ENCODE data around the gene PAX2.

The PAX2 gene

GRCh38 chr10:100863433-100863832, 118.1 kb downstream of the PAX2 start:
- no peak overlapping the region for H3K4me3 ChIP-seq (ENCODE audit: low read length)
- no peak overlapping the region for H2BK15ac ChIP-seq (replicated peaks; ENCODE audit: low read depth)
- no peak overlapping the region for H3K4me2 ChIP-seq (ENCODE audit: low read length)
- no peak overlapping the region for H3K9ac ChIP-seq (ENCODE audit: low read length)
- H3K27ac ChIP-seq (ENCODE audit: low read depth, low read length): no peak overlapping the region
- H3K4me1 ChIP-seq (ENCODE audit: control insufficient read depth, low read depth, low read length): no peaks in the 10 kb centered on the region
- no peak overlapping the region for H2AK5ac ChIP-seq (ENCODE audit: low read length)
- DNase-seq: no peak
- no peak overlapping the region for H4K5ac ChIP-seq (ENCODE audit: low read length)
- no peak overlapping the region for H3K18ac ChIP-seq (ENCODE audit: low read length)
- no peak overlapping the region for H2BK5ac ChIP-seq (ENCODE audit: low read length)
- H3K79me2 ChIP-seq (ENCODE audit: control insufficient read depth, insufficient read depth, low read length): no peaks in the 10 kb centered on the region
- no peak overlapping the region for H4K8ac ChIP-seq (ENCODE audit: low read depth, low read length)
- WGBS (ENCODE audit: extremely low coverage, insufficient coverage, low lambda C conversion rate): no CpG with 5 or more reads among the region's 7 CpGs
- H3K27me3 ChIP-seq (ENCODE audit: insufficient read depth, low read length, poor library complexity): peaks cover 8% of the 10 kb centered on the region
- H3K23ac ChIP-seq (ENCODE audit: low read length): no peak overlapping the region
- H3K36me3 ChIP-seq (ENCODE audit: control insufficient read depth, insufficient read depth, low read length): no peaks in the 10 kb centered on the region
- H3K56ac ChIP-seq (ENCODE audit: low read length): no peak overlapping the region
- H3K4ac ChIP-seq (ENCODE audit: low read depth, low read length): no peak overlapping the region
- no peak overlapping the region for H2BK120ac ChIP-seq (ENCODE audit: low read depth, low read length)
- H3K79me1 ChIP-seq (ENCODE audit: low read length): no peaks in the 10 kb centered on the region

GRCh38 chr10:100864036-100864885, 118.9 kb downstream of the PAX2 start:
- Histone ChIP-seq H3K27ac (ENCODE audit: low read depth, low read length) (no peak overlapping the region), H2BK5ac (ENCODE audit: low read length) (no peak overlapping the region)

DNA sequence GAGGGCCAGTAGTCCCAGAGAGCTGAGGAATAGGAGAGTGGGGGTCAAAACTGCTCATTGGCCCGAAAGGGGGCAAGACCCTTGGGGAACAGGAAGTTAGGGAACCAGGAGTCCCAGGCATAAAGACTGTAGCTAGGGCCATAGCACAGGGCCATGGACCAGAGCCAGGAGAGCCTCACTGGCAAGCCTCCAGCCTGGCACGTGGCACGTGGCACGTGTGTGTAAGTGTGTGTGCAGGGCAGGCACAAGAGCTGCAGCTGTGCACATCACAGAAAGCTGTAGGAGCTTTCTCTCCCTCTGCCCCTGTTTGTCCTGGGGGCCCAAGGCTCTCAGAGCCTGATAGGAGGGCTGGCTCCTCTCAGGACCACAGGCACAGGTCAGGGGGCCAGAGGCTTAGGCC, 119.6 kb downstream of the PAX2 start:
- Histone ChIP-seq H3K27ac (ENCODE audit: low read depth, low read length) (no peak overlapping the region), H3K4me1 (ENCODE audit: control insufficient read depth, low read depth, low read length) (no peaks in the 10 kb centered on the region), H3K18ac (ENCODE audit: low read length) (no peak overlapping the region), H3K56ac (ENCODE audit: low read length) (no peak overlapping the region), H2BK120ac (ENCODE audit: low read depth, low read length) (no peak overlapping the region), H3K36me3 (ENCODE audit: control insufficient read depth, insufficient read depth, low read length) (no peaks in the 10 kb centered on the region), H4K8ac (ENCODE audit: low read depth, low read length) (no peak overlapping the region), H3K79me2 (ENCODE audit: control insufficient read depth, insufficient read depth, low read length) (no peaks in the 10 kb centered on the region), H3K4ac (ENCODE audit: low read depth, low read length) (no peak overlapping the region), H3K27me3 (ENCODE audit: insufficient read depth, low read length, poor library complexity) (peaks cover 8% of the 10 kb centered on the region), H2BK5ac (ENCODE audit: low read length) (no peak overlapping the region), H3K4me3 (ENCODE audit: low read length) (no peak overlapping the region), H3K4me2 (ENCODE audit: low read length) (no peak overlapping the region), H2BK15ac (replicated peaks; ENCODE audit: low read depth) (no peak overlapping the region), H3K23ac (ENCODE audit: low read length) (no peak overlapping the region), H3K79me1 (ENCODE audit: low read length) (no peaks in the 10 kb centered on the region), H4K5ac (ENCODE audit: low read length) (no peak overlapping the region), H3K9ac (ENCODE audit: low read length) (no peak overlapping the region), H2AK5ac (ENCODE audit: low read length) (no peak overlapping the region)
- no CpG with 5 or more reads among the region's 4 CpGs for WGBS (ENCODE audit: extremely low coverage, insufficient coverage, low lambda C conversion rate)
- DNase-seq: no peak

More at GRCh38 chr10:100864036-100864885, 118.9 kb downstream of the PAX2 start:
- no peak overlapping the region for H3K18ac ChIP-seq (ENCODE audit: low read length)
- H3K79me1 ChIP-seq (ENCODE audit: low read length): no peaks in the 10 kb centered on the region
- no peak overlapping the region for H2BK120ac ChIP-seq (ENCODE audit: low read depth, low read length)
- no peak overlapping the region for H3K4ac ChIP-seq (ENCODE audit: low read depth, low read length)
- H3K36me3 ChIP-seq (ENCODE audit: control insufficient read depth, insufficient read depth, low read length): no peaks in the 10 kb centered on the region
- H4K5ac ChIP-seq (ENCODE audit: low read length): no peak overlapping the region
- no CpG with 5 or more reads among the region's 24 CpGs for WGBS (ENCODE audit: extremely low coverage, insufficient coverage, low lambda C conversion rate)
- no peak overlapping the region for H4K8ac ChIP-seq (ENCODE audit: low read depth, low read length)
- H3K4me1 ChIP-seq (ENCODE audit: control insufficient read depth, low read depth, low read length): no peaks in the 10 kb centered on the region
- no peak for DNase-seq
- H2AK5ac ChIP-seq (ENCODE audit: low read length): no peak overlapping the region
- H3K4me3 ChIP-seq (ENCODE audit: low read length): no peak overlapping the region
- peaks cover 8% of the 10 kb centered on the region for H3K27me3 ChIP-seq (ENCODE audit: insufficient read depth, low read length, poor library complexity)
- H3K56ac ChIP-seq (ENCODE audit: low read length): no peak overlapping the region
- H2BK15ac ChIP-seq (replicated peaks; ENCODE audit: low read depth): no peak overlapping the region
- H3K4me2 ChIP-seq (ENCODE audit: low read length): no peak overlapping the region
- H3K9ac ChIP-seq (ENCODE audit: low read length): no peak overlapping the region
- H3K23ac ChIP-seq (ENCODE audit: low read length): no peak overlapping the region
- no peaks in the 10 kb centered on the region for H3K79me2 ChIP-seq (ENCODE audit: control insufficient read depth, insufficient read depth, low read length)

DNA sequence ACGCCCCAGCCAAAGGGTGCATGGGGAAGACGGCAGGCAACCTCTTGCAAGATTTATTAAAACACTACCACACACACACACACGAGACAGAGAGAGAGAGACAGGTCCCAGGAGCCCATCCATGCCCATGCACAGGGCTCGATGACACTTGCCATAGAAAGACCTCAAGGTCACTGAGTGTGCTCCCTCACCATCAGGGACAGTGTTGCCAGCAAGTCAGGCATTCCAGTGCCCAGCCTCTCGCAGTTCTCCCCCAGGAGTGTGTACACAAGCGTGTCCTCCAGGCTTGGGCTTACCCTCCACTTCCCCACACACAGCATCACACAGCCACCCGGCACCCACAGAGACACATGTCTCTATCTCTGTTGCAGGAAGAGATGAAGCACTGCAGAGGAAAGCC, 120.6 kb downstream of the PAX2 start:
- Histone ChIP-seq H3K27ac (ENCODE audit: low read depth, low read length) (no peak overlapping the region), H2BK15ac (replicated peaks; ENCODE audit: low read depth) (no peak overlapping the region), H3K79me1 (ENCODE audit: low read length) (no peaks in the 10 kb centered on the region), H4K8ac (ENCODE audit: low read depth, low read length) (no peak overlapping the region), H2AK5ac (ENCODE audit: low read length) (no peak overlapping the region), H3K36me3 (ENCODE audit: control insufficient read depth, insufficient read depth, low read length) (no peaks in the 10 kb centered on the region), H4K5ac (ENCODE audit: low read length) (no peak overlapping the region), H3K23ac (ENCODE audit: low read length) (no peak overlapping the region), H3K27me3 (ENCODE audit: insufficient read depth, low read length, poor library complexity) (peaks cover 8% of the 10 kb centered on the region), H3K9ac (ENCODE audit: low read length) (no peak overlapping the region), H3K4ac (ENCODE audit: low read depth, low read length) (no peak overlapping the region), H2BK120ac (ENCODE audit: low read depth, low read length) (no peak overlapping the region), H3K56ac (ENCODE audit: low read length) (peak overlapping the region; percentile 34), H2BK5ac (ENCODE audit: low read length) (no peak overlapping the region), H3K79me2 (ENCODE audit: control insufficient read depth, insufficient read depth, low read length) (no peaks in the 10 kb centered on the region), H3K4me2 (ENCODE audit: low read length) (peak overlapping the region; percentile 10), H3K18ac (ENCODE audit: low read length) (no peak overlapping the region), H3K4me1 (ENCODE audit: control insufficient read depth, low read depth, low read length) (no peaks in the 10 kb centered on the region), H3K4me3 (ENCODE audit: low read length) (no peak overlapping the region)
- no peak for DNase-seq
- no CpG with 5 or more reads among the region's 7 CpGs for WGBS (ENCODE audit: extremely low coverage, insufficient coverage, low lambda C conversion rate)

GRCh38 chr10:100866575-100867098, 121.3 kb downstream of the PAX2 start:
- no peak overlapping the region for H3K18ac ChIP-seq (ENCODE audit: low read length)
- H4K8ac ChIP-seq (ENCODE audit: low read depth, low read length): no peak overlapping the region
- H3K4me1 ChIP-seq (ENCODE audit: control insufficient read depth, low read depth, low read length): no peaks in the 10 kb centered on the region
- H3K9ac ChIP-seq (ENCODE audit: low read length): no peak overlapping the region
- H2BK120ac ChIP-seq (ENCODE audit: low read depth, low read length): no peak overlapping the region
- H2BK5ac ChIP-seq (ENCODE audit: low read length): no peak overlapping the region
- no peaks in the 10 kb centered on the region for H3K36me3 ChIP-seq (ENCODE audit: control insufficient read depth, insufficient read depth, low read length)
- H4K5ac ChIP-seq (ENCODE audit: low read length): no peak overlapping the region
- H3K27ac ChIP-seq (ENCODE audit: low read depth, low read length): no peak overlapping the region
- peak; percentile 56 for DNase-seq
- H3K4ac ChIP-seq (ENCODE audit: low read depth, low read length): no peak overlapping the region
- H3K4me2 ChIP-seq (ENCODE audit: low read length): peak overlapping the region; percentile 20
- no peak overlapping the region for H2AK5ac ChIP-seq (ENCODE audit: low read length)
- H3K4me3 ChIP-seq (ENCODE audit: low read length): no peak overlapping the region
- no peaks in the 10 kb centered on the region for H3K79me2 ChIP-seq (ENCODE audit: control insufficient read depth, insufficient read depth, low read length)
- H3K27me3 ChIP-seq (ENCODE audit: insufficient read depth, low read length, poor library complexity): peaks cover 8% of the 10 kb centered on the region
- no CpG with 5 or more reads among the region's 21 CpGs for WGBS (ENCODE audit: extremely low coverage, insufficient coverage, low lambda C conversion rate)
- no peaks in the 10 kb centered on the region for H3K79me1 ChIP-seq (ENCODE audit: low read length)
- peak overlapping the region; percentile 22 for H3K56ac ChIP-seq (ENCODE audit: low read length)
- no peak overlapping the region for H3K23ac ChIP-seq (ENCODE audit: low read length)
- no peak overlapping the region for H2BK15ac ChIP-seq (replicated peaks; ENCODE audit: low read depth)

Data from mesendoderm (in vitro differentiated cells).